Stimulated activated CD8-positive, alpha-beta memory T cell treated with anti-CD3 and anti-CD28 coated beads, Interleukin-4, amount 100 ng/mL, for 24 hours (primary cell): ENCODE data around the gene RNU6-8.

Experiments
- DNase-seq: peaks from one replicate; pipeline ENCODE4 v3.0.0-alpha.2; 2020; ENCODE audit warnings: low read depth

The RNU6-8 gene

DNA sequence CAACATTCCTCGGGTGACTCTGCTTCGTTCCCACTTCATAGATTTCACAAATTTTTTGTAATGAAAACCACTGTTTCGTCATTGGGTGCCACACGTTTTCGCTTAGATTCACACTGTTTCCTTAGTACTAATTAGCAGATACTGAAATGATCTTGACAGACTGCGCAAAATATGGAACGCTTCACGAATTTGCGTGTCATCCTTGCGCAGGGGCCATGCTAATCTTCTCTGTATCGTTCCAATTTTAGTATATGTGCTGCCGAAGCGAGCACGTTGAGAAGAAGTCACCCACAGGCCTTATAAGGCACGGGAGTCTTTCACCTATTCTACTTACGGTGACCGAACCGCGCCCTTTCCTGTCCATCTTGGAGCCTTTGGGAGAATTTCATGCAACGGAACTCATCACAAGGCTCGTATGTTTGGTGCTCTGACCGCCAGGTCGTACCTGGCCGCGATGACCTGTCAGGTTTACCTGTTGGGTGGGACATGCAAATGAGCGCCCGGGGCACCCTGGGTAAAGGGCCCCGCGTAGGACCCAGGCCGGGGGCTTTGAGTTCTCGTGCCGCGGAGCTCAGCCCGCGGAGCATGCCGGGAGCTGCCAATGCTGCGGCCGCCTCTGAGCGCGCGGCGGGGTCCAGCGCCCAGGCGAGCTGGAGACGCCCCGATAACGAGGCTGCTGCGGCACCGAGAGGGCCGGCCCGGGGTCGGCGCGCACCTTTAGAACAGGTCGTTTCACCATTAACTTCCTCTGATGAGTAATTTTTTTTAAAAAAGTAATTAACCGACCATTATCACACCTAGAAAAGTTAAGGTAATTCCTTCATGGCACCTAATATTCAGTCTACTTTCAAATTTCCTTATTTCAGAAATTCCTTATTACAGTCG is at the start of gene RNU6-8:
TSS of gene RNU6-8 (minus strand) at position 272 of the 885 bp plus-strand sequence.
- peak; percentile 73 for DNase-seq

DNA sequence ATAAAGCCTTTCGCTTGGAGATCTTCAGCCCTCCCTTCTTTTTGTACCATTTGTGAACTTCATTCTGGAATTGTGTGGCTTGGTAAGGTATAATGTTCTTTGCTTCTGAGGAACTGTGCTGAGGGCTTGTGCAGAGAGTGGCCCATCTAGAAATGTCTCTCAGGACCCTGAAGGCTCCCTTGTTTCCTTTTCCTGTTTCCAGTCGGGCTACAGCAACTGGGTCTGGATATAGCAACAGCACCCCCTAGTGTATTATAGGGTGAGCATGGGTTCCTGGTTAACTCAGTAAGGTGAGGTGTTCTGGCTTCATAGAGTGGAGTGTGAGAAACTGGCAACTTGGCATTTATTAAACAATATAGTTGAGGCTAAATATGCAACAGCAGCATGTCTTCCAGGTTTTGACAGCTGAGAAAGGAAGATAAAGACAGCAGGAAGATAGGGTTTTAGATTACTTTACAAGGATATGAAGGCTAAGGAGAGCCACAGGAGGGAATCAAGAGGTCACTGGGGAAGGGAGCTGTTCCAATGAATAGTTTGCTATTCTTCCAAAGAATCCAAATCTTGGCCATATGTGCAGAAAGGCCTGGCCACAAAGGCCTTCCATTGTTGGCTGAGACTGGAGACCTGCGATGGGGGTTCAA is 49.1 kb upstream of the RNU6-8 start:
- peak; percentile 2 for DNase-seq

DNA sequence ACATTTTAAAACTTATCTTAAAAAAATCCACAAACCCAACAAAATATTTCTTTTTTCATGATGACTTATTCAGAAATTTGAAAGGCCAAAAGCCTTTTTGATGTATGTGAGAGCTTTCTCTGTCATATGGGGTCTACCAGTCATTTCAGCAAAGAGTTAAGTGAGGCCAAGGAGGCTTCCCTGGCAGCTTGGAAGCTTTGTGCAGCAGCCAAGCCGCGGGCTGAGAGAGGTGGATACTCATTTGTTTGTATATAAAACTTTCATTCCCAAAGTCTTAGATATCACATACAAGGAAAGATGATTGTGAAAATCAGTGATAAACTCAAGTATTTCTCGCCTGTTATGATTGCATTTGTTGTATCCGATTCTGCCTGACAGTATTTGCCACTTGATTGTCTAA is 48.5 kb upstream of the RNU6-8 start:
- no peak for DNase-seq

DNA sequence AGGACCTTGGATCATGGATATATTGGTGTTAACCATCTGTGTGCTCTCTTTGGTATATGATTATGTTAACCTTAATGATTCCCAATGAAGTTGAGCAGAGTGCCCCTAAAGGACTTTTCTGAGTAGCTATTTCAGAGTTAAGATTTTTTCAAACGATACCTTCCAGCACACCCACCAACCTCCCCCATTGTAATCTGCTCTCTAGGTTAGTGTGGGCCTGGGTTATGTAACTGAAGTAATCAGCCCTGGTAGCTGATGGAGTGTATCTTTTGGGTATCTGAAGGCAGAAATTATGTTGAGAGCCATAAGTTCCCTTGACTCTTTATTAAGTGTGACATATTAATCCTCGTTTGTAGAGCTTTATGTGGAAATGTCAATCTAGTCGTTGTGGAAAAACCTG is 47.6 kb upstream of the RNU6-8 start:
- DNase-seq, result no peak

DNA sequence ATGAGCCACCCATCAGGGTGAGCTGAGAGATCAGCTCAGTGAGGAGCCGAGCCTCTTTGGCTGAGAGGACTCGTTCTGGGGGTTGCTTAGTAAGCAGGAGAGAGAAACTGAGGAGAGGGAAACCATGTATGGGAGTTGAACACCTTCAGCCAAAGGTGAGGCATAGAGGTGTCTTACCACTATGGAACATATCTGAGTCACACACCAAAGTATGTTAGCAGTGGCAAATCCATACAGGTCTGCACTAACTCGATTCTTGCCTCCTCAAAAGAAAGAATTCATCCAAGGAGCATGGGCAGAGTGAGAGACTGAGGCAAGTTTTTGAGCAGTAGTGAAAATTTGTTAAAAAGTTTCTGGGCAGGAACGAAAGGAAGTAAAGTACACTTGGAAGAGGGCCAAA is 46.7 kb upstream of the RNU6-8 start:
- no peak for DNase-seq

DNA sequence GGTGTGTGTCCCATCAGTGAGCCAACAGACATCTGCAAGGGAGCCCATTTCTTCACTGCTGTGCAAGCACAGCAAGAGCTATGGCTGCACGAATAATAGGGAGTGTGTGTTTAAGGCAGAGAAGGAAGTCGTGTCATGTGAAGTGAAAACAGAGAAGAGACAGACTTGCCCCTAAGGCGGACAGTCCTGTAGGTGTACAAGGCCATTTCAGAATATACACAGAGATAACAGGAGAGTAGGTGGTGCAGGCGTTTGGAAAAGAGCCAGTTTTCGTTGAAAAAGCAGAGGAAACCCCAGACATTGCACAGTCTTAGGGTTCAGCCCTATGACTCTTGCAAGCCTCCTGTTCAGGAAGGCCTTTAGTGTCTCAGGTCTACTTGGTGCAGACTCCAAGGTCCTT is 46.3 kb upstream of the RNU6-8 start:
- DNase-seq, result no peak

DNA sequence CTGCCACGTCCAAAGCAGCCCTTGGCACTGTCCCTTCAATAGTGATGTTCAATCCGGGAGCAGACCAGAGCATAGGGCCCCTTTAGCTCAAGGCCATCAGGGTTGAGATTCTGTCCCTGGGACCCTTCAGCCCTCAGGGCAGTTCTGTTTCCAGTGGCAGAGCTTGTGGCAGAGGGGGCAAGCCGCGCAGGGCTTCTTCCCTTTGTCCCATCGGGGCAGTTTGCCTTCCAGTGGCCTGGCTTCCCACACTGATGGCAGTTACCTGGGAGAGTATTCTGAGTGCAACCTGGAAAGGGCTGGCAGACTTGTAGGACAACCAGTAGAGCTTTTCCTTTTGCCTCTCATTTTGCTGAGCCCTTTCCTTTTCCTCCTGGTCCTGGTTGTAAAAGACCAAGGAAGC is 43.7 kb upstream of the RNU6-8 start:
- DNase-seq, result no peak

DNA sequence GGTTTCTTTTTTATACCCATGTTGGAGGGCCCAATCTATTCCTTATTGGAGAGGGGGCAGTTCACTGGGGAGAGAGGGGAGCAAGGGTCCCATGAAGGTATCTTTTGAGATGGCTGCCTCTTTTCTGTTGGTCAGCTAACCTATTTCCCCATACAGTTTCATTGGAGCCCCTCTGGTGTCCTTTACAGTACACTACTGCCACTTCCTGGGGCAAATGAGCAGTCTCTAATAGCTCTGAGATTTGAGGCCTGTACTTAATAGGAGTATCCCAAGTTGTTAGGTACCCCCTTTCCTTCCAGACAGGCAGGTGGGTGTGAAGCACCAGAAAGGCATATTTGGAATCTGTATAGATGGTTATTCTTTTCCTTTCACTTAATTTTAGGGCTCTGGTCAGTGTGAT is 41.3 kb upstream of the RNU6-8 start:
- DNase-seq, result no peak

DNA sequence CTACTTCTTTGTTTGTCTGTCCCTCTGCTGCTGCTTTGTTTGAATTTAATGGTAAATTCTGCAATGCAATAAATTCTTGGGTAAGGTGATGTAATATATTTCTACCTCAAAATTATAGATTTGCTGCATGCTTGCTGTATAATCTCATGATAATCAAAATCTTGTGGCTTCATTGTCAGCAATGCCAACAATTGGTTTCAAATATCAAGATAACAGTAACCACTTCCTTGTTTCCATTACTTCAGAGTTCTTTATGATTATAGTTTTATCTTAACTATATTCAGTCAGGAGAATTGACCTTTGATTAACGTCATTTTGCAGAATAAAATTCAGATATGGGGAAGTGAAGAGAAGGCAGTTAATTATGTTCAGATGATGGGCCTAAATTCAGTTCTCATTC is 30.2 kb upstream of the RNU6-8 start:
- DNase-seq, result no peak

DNA sequence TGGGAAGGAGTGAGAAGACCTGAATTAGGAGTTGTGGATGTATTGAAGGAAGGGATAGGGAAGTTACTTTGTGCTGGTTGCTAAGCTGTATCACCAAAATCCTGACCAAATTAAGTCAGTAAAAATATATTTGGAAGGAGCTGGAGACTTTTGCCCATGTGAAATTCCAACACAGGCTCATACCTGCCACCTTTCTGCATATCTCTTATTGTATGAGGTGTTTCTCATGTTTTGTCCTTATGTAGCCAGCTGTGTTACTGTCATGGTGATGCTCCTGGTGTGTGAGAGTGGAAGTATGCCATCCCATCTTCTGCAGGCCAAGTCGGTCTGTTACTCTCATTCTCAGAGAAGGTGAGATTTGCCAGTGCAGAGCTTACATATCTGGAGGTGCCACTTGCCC is 29.4 kb upstream of the RNU6-8 start:
- no peak for DNase-seq

DNA sequence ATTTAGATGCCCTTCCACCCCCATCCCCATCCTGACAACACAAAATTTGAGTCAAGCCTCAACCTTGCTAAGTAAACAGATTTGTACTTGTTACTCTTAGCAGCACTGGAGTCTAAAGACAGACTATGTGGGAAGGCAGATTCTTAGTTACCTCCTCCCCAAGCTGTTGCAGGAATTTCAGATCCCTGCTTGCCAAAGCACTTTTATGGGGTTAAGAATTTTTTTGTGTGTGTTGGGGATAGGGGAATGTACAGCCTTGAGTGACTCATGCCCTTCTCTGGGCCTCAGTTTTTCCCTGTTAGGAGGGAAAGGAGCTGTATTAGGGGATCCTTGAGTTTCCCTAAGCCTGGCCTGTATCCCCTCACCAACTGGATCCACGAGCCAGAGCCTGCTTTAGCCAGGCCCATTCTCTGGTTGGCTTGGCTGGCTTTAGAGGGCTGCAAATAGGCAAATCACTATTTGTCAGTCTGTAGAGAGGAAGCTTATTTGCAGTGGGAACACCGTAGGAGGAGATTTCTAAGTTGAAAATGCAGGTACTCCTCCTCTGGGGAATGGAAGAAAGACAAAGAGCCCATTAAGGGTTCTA is 27.7 kb upstream of the RNU6-8 start:
- DNase-seq, result no peak

DNA sequence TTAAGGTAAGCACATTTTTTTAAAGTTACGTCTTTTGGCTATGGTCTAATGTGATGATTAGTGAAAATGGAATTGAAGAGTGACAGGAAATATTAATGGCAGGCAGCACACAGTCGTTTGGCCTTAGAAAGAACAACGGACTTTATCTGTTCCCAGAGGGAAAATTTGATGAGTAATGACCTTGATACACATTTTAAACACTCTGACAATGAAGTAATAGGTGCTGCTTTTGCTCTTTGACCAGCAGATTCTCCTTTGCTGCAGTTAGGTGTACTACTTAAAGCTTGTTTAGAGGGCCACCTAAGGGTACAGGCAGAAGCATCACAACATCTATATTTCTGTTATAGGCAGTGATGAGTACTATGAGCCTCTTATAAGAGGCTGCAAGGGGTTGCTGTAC is 27.1 kb upstream of the RNU6-8 start:
- no peak for DNase-seq

DNA sequence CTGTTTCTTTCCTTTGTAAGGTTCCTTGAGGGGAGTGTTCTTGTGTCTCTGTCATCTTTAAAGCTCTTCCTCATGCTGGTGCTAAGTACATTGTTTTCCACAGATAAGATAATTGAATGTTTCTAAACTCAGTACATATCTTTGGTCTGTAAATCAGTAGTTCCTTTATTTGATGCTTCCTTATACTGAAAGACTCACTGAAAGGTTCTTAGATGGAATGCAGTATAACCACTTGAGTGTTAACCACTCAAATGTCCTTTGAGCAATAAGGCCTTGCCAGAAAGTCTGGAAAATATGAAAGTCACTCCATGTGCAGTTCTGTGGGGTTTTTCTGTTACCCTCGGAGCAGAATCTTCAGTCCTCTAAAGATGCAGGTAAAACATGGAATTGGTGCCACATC is 23.0 kb upstream of the RNU6-8 start:
- DNase-seq, result no peak

DNA sequence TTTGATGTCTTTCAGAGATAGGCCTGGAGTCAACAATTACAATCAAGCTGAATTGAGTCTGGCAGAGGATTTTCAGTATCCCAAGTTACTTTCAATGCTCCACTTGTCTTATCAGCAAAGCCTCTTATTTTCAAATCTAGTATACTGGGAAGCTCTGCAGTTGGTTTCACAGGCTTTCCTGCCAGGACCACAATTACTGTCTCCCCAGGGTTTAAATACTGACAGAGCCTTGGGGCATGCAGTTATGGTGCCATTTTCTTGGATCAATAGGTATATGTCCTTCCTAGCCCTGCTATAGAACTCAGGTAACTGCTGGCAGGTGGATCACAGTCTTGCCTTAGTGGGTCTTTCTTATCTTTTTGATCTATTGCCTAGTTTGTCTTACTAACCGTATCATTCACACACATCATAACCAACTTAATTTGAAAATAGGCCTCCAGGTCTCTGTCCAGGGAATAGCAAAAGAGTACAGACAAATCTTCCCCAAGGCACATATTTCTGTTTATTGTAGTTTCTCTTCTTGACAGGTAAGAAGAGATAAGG is 22.4 kb upstream of the RNU6-8 start:
- no peak for DNase-seq

DNA sequence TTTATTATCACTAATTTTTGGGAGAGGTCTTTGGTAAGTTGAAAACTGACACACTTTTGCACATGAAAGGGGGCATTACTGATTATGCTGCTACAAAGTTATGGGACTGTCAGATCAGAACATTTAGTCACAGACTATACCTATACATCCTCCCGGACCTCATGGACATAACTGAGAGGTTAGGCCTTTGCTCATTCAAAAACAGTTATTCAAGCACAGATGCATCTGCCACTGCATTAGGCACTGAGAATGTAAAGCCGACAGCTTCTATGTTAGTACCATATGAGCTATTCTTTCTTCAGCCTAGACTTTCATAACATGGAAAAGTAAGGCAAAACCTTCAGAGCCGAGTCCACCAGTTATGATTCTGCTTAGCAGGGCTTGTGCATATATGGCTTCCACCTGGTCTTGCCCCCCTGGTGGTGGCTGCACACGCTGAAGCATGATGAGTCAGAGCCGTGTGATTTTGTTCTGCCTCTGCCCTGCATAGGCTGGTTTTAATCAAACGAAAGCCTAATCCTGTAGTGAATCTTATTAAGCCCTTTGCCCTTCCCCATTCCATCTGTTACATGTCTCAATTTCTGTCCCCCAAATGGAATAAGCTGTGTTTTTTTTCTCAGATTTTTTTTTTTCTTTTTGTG is 21.8 kb upstream of the RNU6-8 start:
- no peak for DNase-seq

DNA sequence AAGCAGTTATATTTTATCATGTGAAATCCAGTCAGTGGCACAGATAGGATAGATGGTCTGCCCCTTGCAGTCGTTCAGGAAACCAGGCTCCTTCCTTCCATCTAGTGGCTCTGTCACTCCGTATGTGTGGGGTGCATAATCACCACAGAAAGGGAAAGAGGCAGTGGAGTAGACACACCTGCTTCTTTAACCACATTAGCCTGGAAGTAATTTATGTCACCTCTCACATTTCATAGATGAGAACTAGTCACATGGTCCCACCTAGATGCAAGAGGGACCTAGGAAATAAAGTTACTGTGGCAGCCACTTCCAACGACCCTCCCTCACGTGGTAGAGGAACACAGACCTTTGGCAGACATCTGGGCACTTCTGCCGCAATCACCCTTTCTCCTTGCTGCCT is 14.2 kb upstream of the RNU6-8 start:
- no peak for DNase-seq

DNA sequence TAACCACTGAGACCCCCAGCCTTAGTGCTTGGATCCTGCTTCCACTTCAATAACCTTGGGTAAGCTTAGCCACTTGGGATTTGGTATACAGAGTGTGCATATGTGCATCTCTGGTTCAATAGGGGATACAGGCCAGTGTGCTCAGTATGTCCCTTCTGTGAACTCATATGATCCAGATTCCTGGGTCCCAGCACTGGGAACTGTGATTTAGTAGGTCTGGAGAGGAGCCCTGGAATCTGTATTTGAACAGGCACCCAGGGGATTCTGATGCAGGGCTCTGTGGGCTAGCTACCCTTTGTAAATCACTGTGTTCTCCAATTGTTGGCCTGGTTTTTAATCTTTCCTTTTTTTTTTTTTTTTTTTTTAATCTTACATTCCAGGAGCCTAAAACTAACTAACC is 9.8 kb upstream of the RNU6-8 start:
- DNase-seq, result no peak

DNA sequence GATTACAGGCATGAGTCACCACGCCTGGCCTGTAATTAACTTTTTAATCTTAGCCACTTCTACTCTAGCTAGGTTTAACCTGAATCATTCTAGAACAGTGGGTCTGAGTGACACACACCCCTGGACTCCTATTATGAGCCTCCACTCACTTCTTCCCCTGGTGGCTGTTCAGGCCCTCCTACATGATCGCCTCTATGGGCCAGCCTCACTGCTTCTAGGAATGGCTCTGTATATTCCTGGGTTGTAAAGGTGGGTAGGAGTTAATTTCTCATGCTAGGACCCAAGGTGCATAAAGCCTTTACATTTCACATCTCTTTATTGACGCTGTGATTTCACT is 8.0 kb upstream of the RNU6-8 start:
- DNase-seq, result no peak

DNA sequence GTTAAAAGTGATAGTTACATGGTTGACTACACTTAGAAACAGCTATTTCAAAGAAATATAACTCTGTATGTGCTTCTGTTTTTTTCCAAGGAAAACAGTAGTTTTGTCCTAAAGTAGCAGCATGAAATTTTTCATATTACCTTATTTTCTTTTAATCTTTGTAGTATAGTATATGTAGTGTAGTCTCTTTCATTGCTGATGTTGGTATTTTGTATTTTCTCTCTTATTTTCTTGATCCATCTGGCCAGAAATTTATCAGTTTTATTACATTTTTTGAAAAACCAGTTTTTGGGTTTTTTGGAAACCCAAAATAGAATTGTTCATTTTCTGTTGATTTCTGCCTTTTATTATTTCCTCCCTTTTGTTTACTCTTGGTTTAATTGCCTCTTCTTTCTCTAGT is 6.4 kb upstream of the RNU6-8 start:
- no peak for DNase-seq

DNA sequence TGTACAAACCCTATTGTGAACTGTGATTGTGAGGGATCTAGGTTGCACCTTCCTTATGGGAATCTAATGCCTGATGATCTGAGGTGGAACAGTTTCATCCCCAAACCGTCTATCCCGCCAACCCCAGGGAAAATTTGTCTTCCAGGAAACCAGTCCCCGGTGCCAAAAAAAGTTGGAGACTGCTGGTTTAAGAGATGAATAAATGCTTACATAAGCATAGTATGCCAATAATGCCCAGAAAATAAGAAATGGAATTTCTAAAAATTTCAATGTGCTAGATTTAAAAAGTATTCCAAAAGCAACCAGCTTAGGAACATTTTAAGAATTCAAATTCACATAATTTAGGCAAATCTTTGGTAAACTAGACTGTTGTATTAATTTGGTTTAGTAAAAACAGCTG is 5.4 kb upstream of the RNU6-8 start:
- no peak for DNase-seq

DNA sequence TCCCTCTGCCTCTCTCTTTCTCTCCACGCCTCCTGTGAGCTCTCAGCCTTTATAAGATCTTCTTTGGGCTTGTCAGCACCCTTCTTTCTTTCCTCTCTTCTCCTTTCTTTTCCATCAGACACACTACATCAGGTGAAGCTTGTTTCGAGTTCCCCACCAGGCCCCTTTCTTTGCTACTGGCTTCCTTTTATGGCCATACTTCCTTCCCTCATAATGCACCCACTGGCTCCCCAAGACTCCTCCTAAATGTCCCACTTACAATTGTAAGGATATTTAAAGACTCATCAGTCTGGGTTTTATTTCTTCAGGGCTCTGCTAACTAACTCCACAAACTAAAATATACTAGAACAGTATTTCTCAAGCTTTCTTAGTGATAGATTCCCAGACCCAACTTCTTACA is 3.5 kb upstream of the RNU6-8 start:
- DNase-seq, result no peak

DNA sequence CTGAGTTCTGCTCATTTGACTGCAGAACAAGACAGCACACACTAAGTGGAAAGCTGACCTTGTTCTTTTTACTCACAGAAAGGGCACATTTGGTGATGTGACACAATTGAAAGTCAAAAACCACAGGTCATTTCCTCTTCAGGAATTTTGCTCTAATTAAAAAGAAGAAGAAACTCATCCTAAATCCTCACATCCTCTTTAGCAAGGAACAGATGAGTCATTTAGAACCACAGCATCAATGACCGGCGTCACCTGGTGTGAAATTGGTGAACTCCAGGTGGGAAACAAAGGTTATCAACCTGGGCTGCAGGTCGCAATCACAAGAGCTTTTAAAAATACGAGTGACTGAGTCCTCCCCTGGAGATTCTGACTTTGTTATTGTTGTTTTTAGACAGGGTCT is 2.9 kb upstream of the RNU6-8 start:
- DNase-seq, result no peak

DNA sequence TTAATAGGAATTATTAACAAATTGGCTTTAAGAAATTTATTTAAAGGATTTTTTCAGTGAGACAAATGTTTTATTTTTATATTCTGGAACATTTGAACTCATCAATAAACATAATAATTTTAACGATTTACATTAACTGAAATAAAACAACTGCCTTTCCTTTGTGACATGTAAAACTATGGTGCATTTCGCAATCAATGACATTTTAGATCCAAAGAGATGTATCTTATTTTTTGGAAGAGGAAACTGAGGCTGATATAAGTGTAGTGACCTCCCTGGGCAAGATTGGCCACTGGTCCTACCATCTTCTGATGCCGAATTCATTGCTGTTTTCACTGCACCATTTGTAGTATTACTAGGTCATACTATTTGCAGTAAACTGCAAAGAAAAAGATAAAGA is 2.5 kb upstream of the RNU6-8 start:
- DNase-seq, result no peak
